Activated naive CD4-positive, alpha-beta T cell treated with anti-CD3 and anti-CD28 coated beads, Interleukin-2, amount 10 ng/mL, durations not matched to agents 7 days and 5 days (primary cell): ENCODE measurements around the gene TRIM5.
A peak's percentile ranks its signal among the peaks of the same experiment; 100 is the strongest.

Source experiments
- CTCF ChIA-PET: fragments of 350-600 bp; sonication (Branson Sonifier 250); formaldehyde crosslinking; loops from one replicate; lab custom pipeline; 2021; ENCODE audit warnings: antibody characterized with exemption; lab: Charles Lee
- DNase-seq: peaks from one replicate; pipeline ENCODE4 v3.0.0-alpha.2; 2020
- H3K27ac Mint-ChIP-seq: one replicate; pipeline ENCODE4 v1.8.0; 2021; ENCODE audit warnings: mild to moderate bottlenecking, moderate library complexity, mixed read lengths
- H3K27me3 Mint-ChIP-seq: one replicate; pipeline ENCODE4 v1.8.0; 2021; ENCODE audit warnings: mild to moderate bottlenecking, mixed read lengths
- H3K36me3 Mint-ChIP-seq: one replicate; pipeline ENCODE4 v1.8.0; 2021; ENCODE audit warnings: mixed read lengths
- H3K4me1 Mint-ChIP-seq: one replicate; pipeline ENCODE4 v1.8.0; 2021; ENCODE audit warnings: mixed read lengths
- H3K4me3 Mint-ChIP-seq: one replicate; pipeline ENCODE4 v1.8.0; 2021; ENCODE audit warnings: mild to moderate bottlenecking, moderate library complexity, mixed read lengths
- H3K9me3 Mint-ChIP-seq: one replicate; pipeline ENCODE4 v1.8.0; 2021; ENCODE audit warnings: mixed read lengths

The TRIM5 gene

GRCh38 chr11:5626196-5626595 lies 58.7 kb downstream of the TRIM5 start:
- no peaks in the 10 kb centered on the region for H3K9me3 Mint-ChIP-seq
- H3K4me1 Mint-ChIP-seq = peaks cover 44% of the 10 kb centered on the region
- no peaks in the 10 kb centered on the region for H3K27me3 Mint-ChIP-seq
- CTCF ChIA-PET = interaction anchor here (1.9 to 2.1 kb wide), 2 partner anchors 58 to 64 kb away, joined by 5 to 6 read pairs; partner anchors contain the start of gene TRIM22
- peaks cover 12% of the 10 kb centered on the region for H3K36me3 Mint-ChIP-seq
- DNase-seq = no peak
- peak overlapping the region; percentile 80 for H3K4me3 Mint-ChIP-seq
- no peak overlapping the region for H3K27ac Mint-ChIP-seq

DNA sequence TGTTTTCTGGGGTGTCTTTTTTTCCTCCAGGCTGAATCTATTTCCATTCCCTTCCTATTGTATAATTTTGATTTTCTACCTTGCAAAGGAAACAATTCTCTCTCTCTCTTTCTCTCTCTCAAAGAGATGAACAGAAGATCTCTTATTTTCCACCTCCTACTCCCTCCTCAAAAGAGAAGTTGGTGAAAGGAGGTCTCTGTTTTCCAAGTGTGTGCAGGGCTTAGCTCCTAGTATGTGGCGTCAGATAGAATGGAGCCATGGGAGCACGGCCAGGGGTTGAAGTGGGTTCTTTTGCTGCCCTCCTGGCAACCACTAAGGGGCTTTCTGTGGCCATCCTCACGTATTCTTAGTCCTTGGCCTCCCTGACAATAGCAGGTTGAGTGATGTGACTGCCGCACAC lies 59.6 kb downstream of the TRIM5 start:
- CTCF ChIA-PET = interaction anchor here (0.7 to 1.1 kb wide), 2 partner anchors 26 to 59 kb away, joined by 3 to 4 read pairs; partner anchors contain the start of gene TRIM5
- no peaks in the 10 kb centered on the region for H3K9me3 Mint-ChIP-seq
- no peaks in the 10 kb centered on the region for H3K27me3 Mint-ChIP-seq
- peak overlapping the region; percentile 80 for H3K4me3 Mint-ChIP-seq
- no peak for DNase-seq
- H3K4me1 Mint-ChIP-seq = peaks cover 44% of the 10 kb centered on the region
- peak overlapping the region; percentile 70 for H3K27ac Mint-ChIP-seq
- peaks cover 12% of the 10 kb centered on the region for H3K36me3 Mint-ChIP-seq

- Mint-ChIP-seq H3K9me3 (no peaks in the 10 kb centered on the region), H3K27me3 (no peaks in the 10 kb centered on the region), H3K27ac (peak within 1 kb of the TSS; percentile 84), H3K4me3 (peak within 1 kb of the TSS; percentile 80), H3K36me3 (peaks cover 12% of the 10 kb centered on the region), H3K4me1 (peaks cover 44% of the 10 kb centered on the region)
- DNase-seq = peak; percentile 79
- CTCF ChIA-PET = interaction anchor here (0.7 to 1.1 kb wide), 2 partner anchors 25 to 60 kb away, joined by 3 to 4 read pairs; partner anchors contain the start of gene TRIM5
These were observed 60.2 kb downstream of the TRIM5 start, which contains the start of gene TRIM34 for GRCh38 chr11:5624489-5625279. TRIM34 (plus strand) TSS chr11:5625001; CDS start chr11:5632332, 7,331 bp downstream.

GRCh38 chr11:5622802-5623201 lies 62.1 kb downstream of the TRIM5 start:
- Mint-ChIP-seq H3K9me3 (no peaks in the 10 kb centered on the region), H3K4me3 (peak overlapping the region; percentile 14), H3K4me1 (peaks cover 39% of the 10 kb centered on the region), H3K27me3 (no peaks in the 10 kb centered on the region), H3K27ac (no peak overlapping the region), H3K36me3 (peaks cover 12% of the 10 kb centered on the region)
- DNase-seq = no peak
- CTCF ChIA-PET = no interaction called here

GRCh38 chr11:5621580-5621979 lies 63.3 kb downstream of the TRIM5 start:
- H3K4me3 Mint-ChIP-seq = no peak overlapping the region
- peaks cover 8% of the 10 kb centered on the region for H3K36me3 Mint-ChIP-seq
- H3K27me3 Mint-ChIP-seq = no peaks in the 10 kb centered on the region
- no peak for DNase-seq
- no peak overlapping the region for H3K27ac Mint-ChIP-seq
- no peaks in the 10 kb centered on the region for H3K9me3 Mint-ChIP-seq
- peaks cover 28% of the 10 kb centered on the region for H3K4me1 Mint-ChIP-seq
- CTCF ChIA-PET = no interaction called here

DNA sequence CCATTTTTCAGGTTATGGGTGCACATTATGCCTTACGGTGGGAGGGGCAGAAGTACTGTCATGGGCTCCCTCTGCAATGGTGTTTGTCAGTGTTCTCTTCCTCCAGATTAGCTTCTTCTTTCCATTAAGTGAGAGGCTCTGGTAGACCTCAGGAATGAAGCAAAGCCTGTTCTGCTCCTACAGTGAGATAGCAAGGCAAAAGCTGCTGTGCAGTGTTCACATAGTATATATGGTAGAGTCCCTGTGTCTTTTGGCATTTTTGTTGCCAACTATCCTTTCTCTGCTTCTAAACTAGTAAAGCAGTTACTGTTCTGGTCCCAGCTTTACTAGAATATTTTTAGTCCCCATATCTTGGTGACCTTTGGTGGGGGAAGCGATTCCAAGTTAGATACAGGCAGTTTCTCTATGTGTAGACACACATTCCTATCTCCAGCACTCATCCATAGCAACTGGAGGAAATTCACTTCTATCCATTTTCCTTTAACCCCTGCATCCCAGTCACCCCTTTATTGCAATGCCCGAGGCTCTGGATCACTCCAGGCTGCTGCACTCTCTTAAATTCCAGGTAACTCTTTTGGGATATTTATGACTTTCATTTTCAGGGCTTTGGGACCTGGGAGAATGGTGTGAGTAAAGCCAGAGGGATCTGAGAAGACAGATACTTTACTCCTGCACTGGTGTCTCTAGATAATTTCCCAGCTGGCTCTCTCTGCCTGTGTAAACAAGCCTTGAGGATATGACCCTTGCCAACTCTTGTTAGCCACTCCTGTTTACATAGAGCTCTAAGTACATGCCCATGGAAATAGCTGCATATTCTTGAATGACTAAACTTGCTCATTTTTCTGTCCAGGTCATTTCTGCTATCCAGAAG lies 64.0 kb downstream of the TRIM5 start:
- Mint-ChIP-seq H3K36me3 (peaks cover 6% of the 10 kb centered on the region), H3K27ac (no peak overlapping the region), H3K4me3 (no peak overlapping the region), H3K4me1 (peaks cover 21% of the 10 kb centered on the region), H3K9me3 (no peaks in the 10 kb centered on the region), H3K27me3 (no peaks in the 10 kb centered on the region)
- no peak for DNase-seq
- CTCF ChIA-PET = no interaction called here

GRCh38 chr11:5618807-5619206 lies 66.1 kb downstream of the TRIM5 start:
- no peak for DNase-seq
- Mint-ChIP-seq H3K27me3 (no peaks in the 10 kb centered on the region), H3K9me3 (no peaks in the 10 kb centered on the region), H3K4me1 (peaks cover 9% of the 10 kb centered on the region), H3K27ac (no peak overlapping the region), H3K4me3 (no peak overlapping the region), H3K36me3 (peaks cover 6% of the 10 kb centered on the region)
- CTCF ChIA-PET = no interaction called here
